Kidney tubule cell (primary cell): ENCODE results near the gene CEACAM16.
"Not testable (repeated sequence)": the region's sequence is repeated elsewhere in the genome, so short reads cannot be mapped to it uniquely, and the experiment has no call there.

Experiments used
- DNase-seq: peaks from one replicate; pipeline ENCODE4 v3.0.0-alpha.2; 2018; ENCODE audit warnings: low spot score

CEACAM16 gene, protein sequence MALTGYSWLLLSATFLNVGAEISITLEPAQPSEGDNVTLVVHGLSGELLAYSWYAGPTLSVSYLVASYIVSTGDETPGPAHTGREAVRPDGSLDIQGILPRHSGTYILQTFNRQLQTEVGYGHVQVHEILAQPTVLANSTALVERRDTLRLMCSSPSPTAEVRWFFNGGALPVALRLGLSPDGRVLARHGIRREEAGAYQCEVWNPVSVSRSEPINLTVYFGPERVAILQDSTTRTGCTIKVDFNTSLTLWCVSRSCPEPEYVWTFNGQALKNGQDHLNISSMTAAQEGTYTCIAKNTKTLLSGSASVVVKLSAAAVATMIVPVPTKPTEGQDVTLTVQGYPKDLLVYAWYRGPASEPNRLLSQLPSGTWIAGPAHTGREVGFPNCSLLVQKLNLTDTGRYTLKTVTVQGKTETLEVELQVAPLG

DNA sequence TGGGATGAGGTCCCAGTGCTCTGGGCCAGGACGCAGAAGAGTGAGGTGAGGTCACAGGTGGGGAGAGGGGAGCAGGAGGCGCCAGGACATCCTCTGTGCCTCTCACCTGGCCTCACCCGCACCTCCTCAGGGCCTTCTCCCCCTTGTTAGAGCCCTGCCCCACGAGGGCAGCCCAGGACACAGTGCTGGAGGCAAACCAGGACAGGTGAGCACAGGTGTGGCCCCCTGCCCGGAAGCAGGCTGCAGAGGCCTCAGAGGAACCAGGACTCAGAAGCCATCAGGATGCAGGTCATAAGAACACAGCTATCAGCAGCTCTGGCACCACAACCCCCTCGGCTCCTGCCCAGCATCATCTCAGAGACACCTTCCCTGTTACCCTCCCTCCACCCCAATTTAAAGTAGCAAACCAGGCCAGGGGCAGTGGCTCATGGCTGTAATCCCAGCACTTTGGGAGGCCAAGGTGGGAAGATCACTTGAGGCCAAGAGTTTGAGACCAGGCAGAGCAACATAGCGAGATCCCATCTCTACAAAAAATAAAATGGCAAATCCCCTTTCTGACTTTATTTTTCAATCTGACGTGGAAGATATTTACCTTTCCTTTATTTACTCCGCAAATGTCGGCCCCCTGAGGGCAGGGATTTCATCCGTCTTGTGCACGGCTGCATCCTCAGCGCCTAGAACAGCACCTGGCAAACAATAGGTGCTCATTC, at the start of gene CEACAM16:
Gene CEACAM16, plus strand, starts transcription at position 660 of the 710 bp plus-strand sequence. CDS start 2,306 bp downstream, outside the sequence.
- DNase-seq: no peak

DNA sequence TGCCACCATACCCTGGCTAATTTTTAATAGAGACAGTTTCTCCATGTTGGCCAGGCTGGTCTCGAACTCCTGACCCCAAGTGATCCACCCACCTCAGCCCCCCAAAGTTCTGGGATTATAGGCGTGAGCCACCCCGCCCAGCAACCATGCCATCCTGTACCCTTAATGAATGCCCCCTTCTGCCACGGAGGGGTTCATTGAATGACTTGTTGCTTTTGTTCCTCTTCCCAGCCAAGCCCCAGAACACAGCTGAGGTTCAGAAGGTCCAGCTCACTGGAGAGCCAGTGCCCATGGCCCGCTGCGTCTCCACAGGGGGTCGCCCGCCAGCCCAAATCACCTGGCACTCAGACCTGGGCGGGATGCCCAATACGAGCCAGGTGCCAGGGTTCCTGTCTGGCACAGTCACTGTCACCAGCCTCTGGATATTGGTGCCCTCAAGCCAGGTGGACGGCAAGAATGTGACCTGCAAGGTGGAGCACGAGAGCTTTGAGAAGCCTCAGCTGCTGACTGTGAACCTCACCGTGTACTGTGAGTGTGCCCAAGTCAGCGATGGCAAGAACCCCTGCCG, 49.3 kb upstream of the CEACAM16 start:
- no peak for DNase-seq

DNA sequence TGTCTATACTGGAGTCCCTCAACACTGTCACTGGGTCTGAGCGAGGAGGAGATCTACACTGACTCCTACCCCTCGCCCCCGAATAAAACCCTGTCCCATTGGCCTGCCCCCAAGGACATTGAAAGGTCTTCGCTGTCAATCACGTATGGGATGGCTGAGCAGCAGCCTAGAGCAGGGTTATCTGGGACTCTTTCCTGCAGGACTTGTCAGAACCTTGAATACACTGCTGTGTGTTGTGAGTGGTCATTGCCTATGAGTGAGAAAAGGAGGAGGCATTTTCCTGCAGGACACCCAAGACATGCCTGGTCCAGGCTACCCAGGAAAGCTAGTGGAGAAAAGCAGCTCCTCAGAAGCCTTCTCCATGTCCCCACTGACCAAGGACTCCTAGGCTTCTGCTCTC, 45.6 kb upstream of the CEACAM16 start:
- no peak for DNase-seq

DNA sequence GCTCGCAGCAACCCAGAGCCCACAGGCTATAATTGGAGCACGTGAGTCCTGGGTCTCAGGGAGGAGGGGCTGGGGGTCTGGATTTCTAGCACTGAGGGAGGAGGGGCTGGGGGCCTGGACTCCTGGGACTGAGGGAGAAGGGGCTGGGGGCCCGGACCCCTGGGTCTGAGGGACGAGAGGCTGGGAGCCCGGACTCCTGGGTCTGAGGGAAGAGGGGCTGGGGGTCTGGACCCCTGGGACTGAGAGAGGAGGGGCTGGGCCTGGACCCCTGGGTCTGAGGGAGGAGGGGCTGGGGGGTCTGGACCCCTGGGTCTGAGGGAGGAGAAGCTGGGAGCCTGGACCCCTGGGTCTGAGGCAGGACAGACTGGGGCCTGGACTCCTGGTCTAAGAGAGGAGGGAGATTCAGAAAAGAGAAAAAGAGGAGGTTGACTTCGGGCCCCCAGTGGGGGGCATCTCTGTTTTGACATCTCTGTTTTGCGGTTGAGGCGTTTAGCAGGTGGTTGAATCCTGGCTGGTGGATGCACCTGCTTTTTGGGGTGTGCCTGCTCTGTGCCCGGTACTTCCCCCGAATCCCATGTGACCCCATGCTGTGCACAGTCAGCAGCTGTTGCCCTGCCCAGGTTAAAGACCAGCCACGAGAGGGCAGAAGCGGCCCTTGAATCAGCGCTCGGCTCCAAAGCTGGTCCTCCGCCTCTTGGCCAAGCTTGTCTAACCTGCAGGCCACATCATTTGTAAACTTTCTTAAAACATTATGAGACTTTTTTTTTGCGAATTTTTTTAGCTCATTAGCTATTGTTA, 44.8 kb upstream of the CEACAM16 start:
- DNase-seq: peak; percentile 69

DNA sequence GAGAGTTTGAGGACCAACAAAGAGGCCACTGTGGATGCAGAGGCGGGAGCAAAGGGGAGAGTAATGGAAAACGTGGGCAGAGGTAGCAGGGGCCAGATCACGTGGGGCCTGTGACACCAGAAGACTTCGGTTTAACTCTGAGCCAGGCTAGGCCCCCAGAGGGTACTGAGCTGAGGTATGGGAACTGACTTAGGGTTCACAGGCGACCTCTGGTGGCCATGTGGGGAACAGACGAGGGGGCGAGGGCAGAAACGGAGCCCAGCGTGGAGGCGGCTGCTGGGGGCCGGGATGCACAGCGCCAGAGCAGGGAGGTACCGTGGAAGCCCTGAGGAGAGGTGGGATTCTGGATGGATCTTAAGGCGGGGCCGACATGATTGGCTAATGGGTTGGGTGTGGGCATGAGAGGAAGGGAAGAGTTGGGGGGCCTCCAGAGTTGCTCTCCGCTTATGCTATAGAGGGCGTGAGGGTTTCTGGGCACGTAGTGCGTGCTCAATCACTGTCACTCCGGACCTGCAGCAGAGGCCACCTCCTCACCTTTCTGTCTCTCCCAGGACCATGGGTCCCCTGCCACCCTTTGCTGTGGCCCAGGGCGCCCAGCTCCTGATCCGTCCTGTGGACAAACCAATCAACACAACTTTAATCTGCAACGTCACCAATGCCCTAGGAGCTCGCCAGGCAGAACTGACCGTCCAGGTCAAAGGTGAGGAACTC, 41.6 kb upstream of the CEACAM16 start:
- peak; percentile 63 for DNase-seq

DNA sequence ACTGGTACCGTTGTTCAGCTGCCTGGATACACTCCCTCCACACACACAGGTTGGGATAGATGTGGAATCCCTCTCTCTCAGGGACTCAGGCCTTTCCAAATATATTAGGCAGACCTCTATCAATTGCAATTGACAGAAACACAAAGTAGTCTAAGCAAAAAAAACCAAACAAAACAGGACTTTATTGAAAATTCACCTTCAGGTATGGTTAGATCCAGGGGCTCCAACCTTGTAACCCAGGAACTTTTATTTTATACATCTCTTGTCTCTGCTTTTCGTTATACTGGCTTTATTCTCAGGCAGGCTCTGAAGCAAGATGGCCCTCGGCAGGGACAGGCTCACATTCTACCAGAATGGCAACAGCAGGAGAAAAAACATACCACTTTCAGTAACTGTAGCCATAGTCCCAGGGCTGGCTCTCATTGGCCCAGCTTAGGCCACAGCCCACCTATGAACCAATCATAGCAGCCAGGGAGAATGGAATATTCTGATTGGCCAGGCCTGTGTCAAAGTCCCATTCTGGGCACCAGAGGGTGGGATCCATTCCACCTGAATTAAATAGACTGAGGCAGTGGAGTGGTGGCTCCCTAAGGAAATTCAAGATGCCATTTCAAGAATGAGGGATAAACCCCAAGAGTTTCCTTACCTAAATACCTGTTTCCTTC, 40.8 kb upstream of the CEACAM16 start:
- DNase-seq: no peak

DNA sequence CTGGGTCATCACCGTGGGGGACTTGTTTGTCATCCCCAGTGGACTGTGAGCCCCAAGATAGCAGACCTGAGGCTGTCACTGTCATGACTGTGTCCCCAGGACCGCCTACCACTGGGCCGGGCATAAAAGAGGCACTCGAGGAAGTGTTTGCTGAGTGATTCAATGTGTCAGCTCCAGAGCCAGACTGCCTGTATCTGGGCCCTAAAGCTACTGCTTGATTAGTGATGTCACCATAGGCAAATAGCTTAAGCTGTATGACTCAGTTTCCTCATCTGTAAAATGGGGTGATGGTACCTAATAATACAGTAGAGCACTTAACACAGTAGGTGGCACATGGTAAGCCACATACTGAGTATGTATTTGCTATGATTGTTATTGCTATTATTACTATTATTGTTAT, 38.9 kb upstream of the CEACAM16 start:
- peak; percentile 58 for DNase-seq

DNA sequence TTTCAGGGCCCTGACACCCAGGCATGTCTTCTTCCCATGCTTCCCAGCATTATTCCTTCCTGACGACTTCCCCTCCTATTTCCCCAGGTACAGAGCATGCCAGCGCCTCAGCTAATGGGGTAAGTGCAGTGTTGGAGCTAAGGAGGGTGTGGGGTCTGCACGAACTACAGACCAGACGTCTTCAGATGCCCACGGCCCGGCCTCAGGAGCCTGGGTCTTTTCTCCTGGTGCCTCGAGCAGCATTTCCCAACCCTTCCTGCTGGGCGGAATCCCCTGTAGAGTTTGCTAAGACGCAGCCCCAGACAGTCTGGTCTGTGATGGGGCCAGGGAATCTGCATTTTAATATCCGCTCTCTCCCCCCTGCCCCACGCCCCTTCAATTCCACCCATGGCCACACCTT, 37.7 kb upstream of the CEACAM16 start:
- DNase-seq: no peak

DNA sequence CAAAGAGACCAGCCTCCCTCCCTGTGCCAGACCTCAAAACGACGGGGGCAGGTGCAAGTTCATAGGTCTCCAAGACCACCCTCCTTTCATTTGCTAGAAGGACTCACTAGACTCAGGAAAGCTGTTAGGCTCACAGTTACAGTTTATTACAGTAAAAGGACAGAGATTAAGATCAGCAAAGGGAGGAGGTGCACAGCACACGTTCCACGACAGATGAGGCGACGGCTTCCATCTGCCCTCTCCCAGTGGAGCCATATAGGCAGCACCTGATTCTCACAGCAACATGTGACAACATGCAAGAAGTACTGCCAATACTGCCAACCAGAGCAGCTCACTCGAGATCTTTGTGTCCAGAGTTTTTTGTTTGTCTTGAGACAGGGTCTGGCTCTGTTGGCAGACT, 37.0 kb upstream of the CEACAM16 start:
- DNase-seq: no peak

DNA sequence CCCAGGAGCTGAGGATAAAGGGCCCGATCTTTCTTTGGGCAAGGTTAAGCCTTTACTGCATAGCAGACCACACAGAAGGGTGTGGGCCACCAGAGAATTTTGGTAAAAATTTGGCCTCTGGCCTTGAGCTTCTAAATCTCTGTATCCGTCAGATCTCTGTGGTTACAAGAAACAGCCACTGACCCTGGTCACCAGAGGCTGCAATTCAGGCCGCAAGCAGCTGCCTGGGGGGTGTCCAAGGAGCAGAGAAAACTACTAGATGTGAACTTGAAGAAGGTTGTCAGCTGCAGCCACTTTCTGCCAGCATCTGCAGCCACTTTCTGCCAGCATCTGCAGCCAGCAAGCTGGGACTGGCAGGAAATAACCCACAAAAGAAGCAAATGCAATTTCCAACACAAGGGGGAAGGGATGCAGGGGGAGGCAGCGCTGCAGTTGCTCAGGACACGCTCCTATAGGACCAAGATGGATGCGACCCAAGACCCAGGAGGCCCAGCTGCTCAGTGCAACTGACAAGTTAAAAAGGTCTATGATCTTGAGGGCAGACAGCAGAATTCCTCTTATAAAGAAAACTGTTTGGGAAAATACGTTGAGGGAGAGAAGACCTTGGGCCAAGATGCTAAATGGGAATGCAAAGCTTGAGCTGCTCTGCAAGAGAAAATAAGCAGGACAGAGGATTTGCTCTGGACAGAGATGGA, 36.1 kb upstream of the CEACAM16 start:
- DNase-seq: no peak

DNA sequence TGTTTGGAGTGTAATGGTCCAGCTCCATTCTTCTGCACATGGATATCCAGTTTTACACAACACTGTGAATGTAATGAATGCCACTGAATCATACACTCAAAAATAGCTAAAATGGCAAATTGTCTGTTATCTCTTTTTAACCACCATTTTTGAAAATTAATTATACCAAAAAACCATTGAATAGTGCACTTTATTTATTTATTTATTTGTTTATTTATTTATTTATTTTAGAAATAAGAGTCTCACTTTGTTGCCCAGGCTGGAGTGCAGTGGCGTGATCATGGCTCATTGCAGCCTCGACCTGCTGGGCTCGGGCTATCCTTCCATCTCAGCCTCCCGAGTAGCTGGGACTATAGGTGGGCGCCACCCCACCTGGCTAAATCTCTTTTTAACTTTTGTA, 35.0 kb upstream of the CEACAM16 start:
- DNase-seq: no peak

DNA sequence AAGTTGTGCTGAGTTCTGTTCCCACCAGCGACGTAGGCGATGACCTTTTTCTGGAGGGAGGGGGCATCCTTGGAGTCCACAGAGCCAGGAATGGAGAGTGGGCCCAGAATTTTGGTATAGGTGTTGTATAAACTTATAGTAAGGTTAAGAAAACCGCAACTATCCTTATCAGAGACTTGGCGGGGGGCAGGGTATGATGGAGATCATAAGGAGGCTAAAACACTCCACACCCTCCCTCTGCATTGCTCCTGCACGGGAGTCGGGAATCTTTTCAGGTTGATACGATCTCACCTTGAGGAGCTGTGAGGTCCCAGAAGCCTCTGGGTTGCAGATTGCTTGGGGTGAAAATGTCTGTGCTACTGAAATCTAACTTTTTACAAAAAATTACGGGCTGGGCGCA, 34.0 kb upstream of the CEACAM16 start:
- DNase-seq: no peak

DNA sequence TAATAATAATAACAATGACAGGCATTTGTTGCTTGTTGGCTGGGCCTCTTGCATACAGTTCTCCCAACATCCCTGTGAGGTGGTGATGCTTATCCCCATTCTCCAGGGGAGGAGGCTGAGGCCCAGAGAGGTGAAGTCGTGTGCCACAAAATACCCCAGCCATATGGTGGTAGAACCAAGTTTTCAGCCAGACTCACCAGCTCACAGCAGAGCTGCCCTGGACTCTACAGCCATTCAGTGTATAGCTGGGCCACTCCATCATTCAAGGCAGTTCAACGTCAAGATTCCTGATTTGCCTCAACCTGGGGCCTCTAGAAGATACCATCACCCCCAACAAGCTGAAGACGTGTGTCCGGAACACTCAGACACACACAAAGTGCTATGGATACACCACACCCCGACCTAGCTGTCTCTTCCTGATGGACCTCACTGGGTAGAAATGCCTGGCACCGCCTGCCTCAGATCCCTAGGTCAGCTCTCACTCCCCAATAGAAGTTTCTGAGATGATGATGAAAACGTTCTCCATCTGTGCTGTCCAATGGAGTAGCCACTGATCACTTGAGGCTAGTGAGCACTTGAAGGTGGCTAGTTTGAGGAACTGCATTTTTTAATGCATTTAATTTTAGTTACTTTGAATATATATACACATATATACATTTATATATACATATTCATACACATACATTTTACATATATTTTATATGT, 31.9 kb upstream of the CEACAM16 start:
- no peak for DNase-seq

DNA sequence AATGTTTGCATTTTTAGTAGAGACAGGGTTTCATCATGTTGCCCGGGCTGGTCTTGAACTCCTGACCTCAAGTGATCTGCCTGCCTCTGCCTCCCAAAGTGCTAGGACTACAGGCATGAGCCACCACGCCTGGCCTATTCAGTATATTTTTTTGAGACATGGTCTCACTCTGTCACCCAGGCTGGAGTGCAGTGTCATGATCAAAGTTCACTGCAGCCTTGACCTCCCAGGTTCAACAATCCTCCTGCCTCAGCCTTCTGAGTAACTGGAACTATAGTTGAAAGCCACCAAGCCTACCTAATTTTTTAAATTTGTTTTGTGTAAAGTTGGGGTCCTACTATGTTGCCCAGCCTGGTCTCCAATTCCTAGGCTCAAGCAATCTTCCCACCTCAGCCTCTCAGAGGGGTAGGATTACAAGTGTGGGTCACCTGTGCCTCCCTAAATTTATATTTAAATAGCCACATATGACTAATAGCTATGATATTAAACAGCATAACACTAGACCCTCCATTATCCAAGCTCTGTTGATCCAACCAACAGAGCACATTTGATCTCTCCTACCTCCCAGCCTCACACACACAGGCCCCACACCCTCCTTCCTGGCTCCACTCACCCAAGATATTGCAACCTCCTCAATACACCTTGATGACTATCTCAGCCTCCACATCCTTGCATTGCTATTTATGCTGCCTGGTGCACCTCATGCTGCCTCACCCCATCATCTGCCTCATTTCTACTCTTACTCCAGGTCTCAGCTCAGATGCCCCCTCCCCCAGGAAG, 29.8 kb upstream of the CEACAM16 start:
- no peak for DNase-seq

DNA sequence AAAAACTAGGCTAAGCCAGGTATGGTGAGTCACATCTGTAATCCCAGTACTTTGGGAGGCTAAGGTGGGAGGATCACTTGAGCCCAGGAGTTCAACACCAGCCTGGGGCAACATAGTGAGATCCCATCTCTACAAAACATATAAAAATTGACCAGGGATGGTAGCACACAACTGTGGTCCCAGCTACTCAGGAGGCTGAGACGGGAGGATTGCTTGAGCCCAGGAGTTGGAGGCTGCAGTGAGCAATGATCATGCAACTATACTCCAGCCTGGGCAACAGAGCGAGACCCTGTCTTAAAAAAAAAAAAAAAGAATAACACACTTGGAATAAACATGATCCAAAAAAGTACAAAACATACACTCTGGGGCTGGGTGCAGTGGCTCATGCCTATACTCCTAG, 28.9 kb upstream of the CEACAM16 start:
- not testable (repeated sequence) for DNase-seq

DNA sequence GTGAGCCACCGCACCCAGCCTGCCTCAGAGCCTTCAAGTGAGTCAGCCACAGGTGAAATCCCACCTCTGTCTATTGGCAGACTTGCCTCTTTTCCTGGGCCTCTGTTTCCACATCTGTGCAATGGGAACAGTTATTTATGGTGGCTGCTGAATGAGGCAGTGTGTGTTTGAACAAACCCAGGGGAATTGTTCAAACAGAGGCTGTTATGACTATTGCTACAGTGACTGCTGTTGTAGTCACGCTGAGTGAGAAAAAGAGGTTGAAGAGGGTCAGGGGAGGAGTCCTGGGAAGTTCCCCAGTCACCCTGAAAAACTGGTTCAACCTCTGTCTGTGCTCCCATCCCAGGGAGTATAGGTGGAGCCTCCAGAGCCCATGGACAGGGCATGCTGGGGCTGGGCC, 27.6 kb upstream of the CEACAM16 start, which contains the start of gene CEACAM19:
Gene CEACAM19, plus strand, starts transcription at position 83 of the 400 bp plus-strand sequence. CDS start 450 bp downstream, outside the sequence.
- DNase-seq: no peak

DNA sequence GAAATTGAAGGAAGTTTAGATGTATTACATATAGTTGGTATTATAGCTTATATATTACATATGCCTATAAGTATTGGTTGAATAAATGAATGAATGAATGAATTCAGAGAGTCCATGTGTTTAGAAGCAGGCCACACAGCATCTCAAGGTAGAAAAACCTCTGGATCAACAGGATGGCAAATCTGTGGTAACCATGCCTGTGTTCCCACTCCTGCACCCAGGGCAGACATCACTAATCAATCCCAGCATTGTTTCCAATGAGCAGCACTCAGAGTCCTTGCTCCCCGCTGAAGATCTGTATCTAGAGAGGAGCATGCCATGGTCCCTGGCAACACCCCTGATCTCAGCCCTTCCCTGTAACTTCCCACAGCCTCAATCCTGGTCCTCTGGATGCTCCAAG, 26.7 kb upstream of the CEACAM16 start:
- no peak for DNase-seq

DNA sequence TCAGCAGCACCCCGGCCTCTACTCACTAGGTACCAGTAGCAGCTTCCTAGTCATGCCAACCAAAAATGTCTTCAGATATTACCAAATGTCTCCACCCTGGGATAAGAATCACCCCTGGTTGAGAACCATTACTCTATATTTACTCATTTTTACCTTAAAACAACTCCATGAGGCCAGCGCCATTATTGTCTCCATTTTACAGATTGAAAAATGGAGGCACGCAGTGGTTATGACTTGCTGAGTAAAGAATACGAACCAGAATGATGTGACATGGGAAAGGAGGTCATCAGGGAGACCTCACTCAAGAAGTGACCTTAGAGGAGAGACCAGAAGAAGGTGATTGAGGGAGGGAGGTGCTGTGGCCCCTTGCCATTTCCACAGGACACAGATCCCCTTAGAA, 25.4 kb upstream of the CEACAM16 start:
- no peak for DNase-seq

DNA sequence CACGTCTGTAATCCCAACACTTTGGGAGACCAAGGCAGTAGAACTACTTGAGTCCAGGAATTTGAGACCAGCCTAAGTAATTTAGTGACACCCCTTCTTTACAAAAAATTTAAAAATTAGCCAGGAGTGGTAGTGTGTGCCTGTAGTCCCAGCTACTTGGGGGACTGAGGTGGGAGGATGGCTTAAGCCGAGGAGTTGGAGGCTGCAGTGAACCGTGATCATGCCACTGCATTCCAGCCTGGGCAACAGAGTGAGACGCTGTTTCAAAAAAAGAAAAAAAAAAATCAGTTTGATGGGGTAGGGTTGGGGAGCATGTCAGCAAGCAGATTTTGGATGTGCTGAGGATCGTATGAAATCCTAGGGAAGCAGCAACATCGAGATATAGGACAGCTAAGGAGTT, 23.4 kb upstream of the CEACAM16 start:
- DNase-seq: no peak
